SU-DHL-6 (cell line): ENCODE data around the gene EPHA8.

ENCODE experiments used
- H2AFZ ChIP-seq: fragments of 200-600 bp; sonication (generic); 2 replicates; pipeline ENCODE4 v1.6.1; 2014; ENCODE audit warnings: low read depth, mild to moderate bottlenecking, moderate library complexity, mixed read lengths, antibody characterized with exemption, low read length; ENCODE audit not compliant: severe bottlenecking
- H3F3A ChIP-seq: fragments of 200-600 bp; shearing (Covaris generic); 2 replicates; pipeline ENCODE4 v1.6.0; 2016; ENCODE audit warnings: antibody characterized with exemption, mild to moderate bottlenecking; ENCODE audit not compliant: insufficient read depth
- H3K27ac ChIP-seq: fragments of 200-600 bp; sonication (generic); 2 replicates; pipeline ENCODE4 v1.5.1; 2016; ENCODE audit warnings: low read depth, mild to moderate bottlenecking, low read length, moderate library complexity, mixed read lengths
- H3K27me3 ChIP-seq: fragments of 200-600 bp; sonication (generic), shearing (Covaris generic); 2 replicates; pipeline ENCODE4 v1.6.0; 2014; ENCODE audit warnings: mild to moderate bottlenecking, low read length
- H3K36me3 ChIP-seq: fragments of 200-600 bp; sonication (generic); 2 replicates; pipeline ENCODE4 v1.6.1; 2014; ENCODE audit warnings: mild to moderate bottlenecking, low read length, mixed read lengths
- H3K4me2 ChIP-seq: fragments of 300-600, 200-600 bp; shearing (Covaris generic), sonication (generic); 2 replicates; pipeline ENCODE4 v1.6.0; 2014; ENCODE audit warnings: low read length, low read depth, mild to moderate bottlenecking; ENCODE audit not compliant: poor library complexity, severe bottlenecking
- H3K4me3 ChIP-seq: fragments of 200-600 bp; sonication (generic); 2 replicates; pipeline ENCODE4 v1.5.1; 2014; ENCODE audit warnings: antibody characterized with exemption, low read length, mild to moderate bottlenecking, mixed read lengths; ENCODE audit not compliant: insufficient read depth, poor library complexity, severe bottlenecking
- H3K79me2 ChIP-seq: fragments of 200-600 bp; sonication (generic); 2 replicates; pipeline ENCODE4 v1.6.1; 2014; ENCODE audit warnings: mild to moderate bottlenecking, low read length, moderate library complexity; ENCODE audit not compliant: insufficient read depth
- H3K9ac ChIP-seq: fragments of 200-600 bp; sonication (generic); 2 replicates; pipeline ENCODE4 v1.7.0; 2014; ENCODE audit warnings: mild to moderate bottlenecking, low read length
- H3K9me2 ChIP-seq: fragments of 200-600 bp; sonication (generic); replicated peaks from 2 replicates; pipeline ENCODE4 v1.6.1; 2014; ENCODE audit warnings: low read length; ENCODE audit not compliant: insufficient read depth
- H3K9me3 ChIP-seq: fragments of 200-600 bp; sonication (generic); 2 replicates; pipeline ENCODE4 v1.6.1; 2014; ENCODE audit warnings: low read length, mixed read lengths; ENCODE audit not compliant: insufficient read depth
- H4K20me1 ChIP-seq: fragments of 200-600 bp; sonication (generic); 2 replicates; pipeline ENCODE4 v1.6.1; 2014; ENCODE audit warnings: low read depth, mild to moderate bottlenecking, antibody characterized with exemption, low read length, moderate library complexity, mixed read lengths
- CTCF ChIP-seq: fragments of 200-600 bp; sonication (generic); IDR thresholded peaks from one replicate; pipeline ENCODE4 v1.5.1; 2017; ENCODE audit warnings: antibody characterized with exemption, mild to moderate bottlenecking, low read length, moderate library complexity; ENCODE audit not compliant: insufficient read depth, poor library complexity, severe bottlenecking
- EZH2phosphoT487 ChIP-seq: fragments of 200-600 bp; sonication (generic), shearing (Covaris generic); conservative IDR thresholded peaks from 2 replicates; pipeline ENCODE4 v1.6.1; 2018; ENCODE audit warnings: mild to moderate bottlenecking, antibody characterized with exemption, low read length, moderate library complexity, mixed read lengths

The EPHA8 gene

GRCh38 chr1:22534951-22535350 is 28.3 kb upstream of the EPHA8 start:
- Histone ChIP-seq H3K9me3 (no peaks in the 10 kb centered on the region), H3K9me2 (no peaks in the 10 kb centered on the region), H3K4me2 (no peak overlapping the region), H3K27ac (no peak overlapping the region), H3K4me3 (no peak overlapping the region), H3K36me3 (no peaks in the 10 kb centered on the region), H2AFZ (no peak overlapping the region), H3F3A (no peaks in the 10 kb centered on the region), H3K9ac (no peak overlapping the region), H4K20me1 (no peaks in the 10 kb centered on the region), H3K27me3 (no peaks in the 10 kb centered on the region), H3K79me2 (no peaks in the 10 kb centered on the region)
- no peak for TF ChIP-seq CTCF
- TF ChIP-seq EZH2phosphoT487, result no peak

- Histone ChIP-seq H4K20me1 (no peaks in the 10 kb centered on the region), H3K27me3 (no peaks in the 10 kb centered on the region), H2AFZ (no peak overlapping the region), H3K36me3 (no peaks in the 10 kb centered on the region), H3K9me3 (no peaks in the 10 kb centered on the region), H3F3A (no peaks in the 10 kb centered on the region), H3K9me2 (no peaks in the 10 kb centered on the region), H3K9ac (no peak overlapping the region), H3K27ac (no peak overlapping the region), H3K4me3 (no peak overlapping the region), H3K79me2 (no peaks in the 10 kb centered on the region), H3K4me2 (no peak overlapping the region)
- TF ChIP-seq CTCF, result no peak
- TF ChIP-seq EZH2phosphoT487, result no peak
These were observed 27.9 kb upstream of the EPHA8 start for GRCh38 chr1:22535399-22535798.

- Histone ChIP-seq H2AFZ (no peak overlapping the region), H3K27me3 (no peaks in the 10 kb centered on the region), H3K9ac (no peak overlapping the region), H3K9me3 (no peaks in the 10 kb centered on the region), H3K4me2 (no peak overlapping the region), H4K20me1 (no peaks in the 10 kb centered on the region), H3K9me2 (no peaks in the 10 kb centered on the region), H3K4me3 (no peak overlapping the region), H3K79me2 (no peaks in the 10 kb centered on the region), H3K36me3 (no peaks in the 10 kb centered on the region), H3K27ac (no peak overlapping the region), H3F3A (no peaks in the 10 kb centered on the region)
- no peak for TF ChIP-seq CTCF
- no peak for TF ChIP-seq EZH2phosphoT487
These were observed 26.8 kb upstream of the EPHA8 start for GRCh38 chr1:22536506-22536905.
